Uterus (tissue), 2 donors: ENCODE measurements around the gene CILP2.
A peak's percentile ranks its signal among the peaks of the same experiment; 100 is the strongest.

Experiments
- POLR2A ChIP-seq, 2 donors: fragments of 450-650 bp; IDR thresholded peaks; one replicate each; pipeline ENCODE4 v1.6.1; 2016; ENCODE audit warnings: antibody characterized with exemption in 2 of 2, mild to moderate bottlenecking in 1 of 2, moderate library complexity in 1 of 2
- TF ChIP-seq, protein P1 (sequence below), 4 experiments: fragments of 200-600 bp in 2 of 4; fragments of 450-650 bp in 2 of 4; sonication (generic) in 2 of 4; IDR thresholded peaks; one replicate each; pipeline ENCODE4 v1.5.1; 2016 to 2019; ENCODE audit warnings: antibody characterized with exemption in 4 of 4, mild to moderate bottlenecking in 2 of 4, moderate library complexity in 1 of 4

- TF ChIP-seq, protein P1, sequence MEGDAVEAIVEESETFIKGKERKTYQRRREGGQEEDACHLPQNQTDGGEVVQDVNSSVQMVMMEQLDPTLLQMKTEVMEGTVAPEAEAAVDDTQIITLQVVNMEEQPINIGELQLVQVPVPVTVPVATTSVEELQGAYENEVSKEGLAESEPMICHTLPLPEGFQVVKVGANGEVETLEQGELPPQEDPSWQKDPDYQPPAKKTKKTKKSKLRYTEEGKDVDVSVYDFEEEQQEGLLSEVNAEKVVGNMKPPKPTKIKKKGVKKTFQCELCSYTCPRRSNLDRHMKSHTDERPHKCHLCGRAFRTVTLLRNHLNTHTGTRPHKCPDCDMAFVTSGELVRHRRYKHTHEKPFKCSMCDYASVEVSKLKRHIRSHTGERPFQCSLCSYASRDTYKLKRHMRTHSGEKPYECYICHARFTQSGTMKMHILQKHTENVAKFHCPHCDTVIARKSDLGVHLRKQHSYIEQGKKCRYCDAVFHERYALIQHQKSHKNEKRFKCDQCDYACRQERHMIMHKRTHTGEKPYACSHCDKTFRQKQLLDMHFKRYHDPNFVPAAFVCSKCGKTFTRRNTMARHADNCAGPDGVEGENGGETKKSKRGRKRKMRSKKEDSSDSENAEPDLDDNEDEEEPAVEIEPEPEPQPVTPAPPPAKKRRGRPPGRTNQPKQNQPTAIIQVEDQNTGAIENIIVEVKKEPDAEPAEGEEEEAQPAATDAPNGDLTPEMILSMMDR (IDR thresholded peaks at IDR 0.05) = peak in 3 of 4 experiments; percentile 24 to 37 (median 28)
- TF ChIP-seq POLR2A (IDR thresholded peaks at IDR 0.05) = no peak
Measured at GRCh38 chr19:19554074-19555023, 16.3 kb downstream of the CILP2 start.
